Kidney epithelial cell (primary cell): ENCODE results near the gene MAN1C1. TPM values are rescaled to one million over a fixed set of nuclear protein-coding genes. Genes with fewer than 3 reads are reported as not detected.

Experiments
- DNase-seq: peaks from one replicate; pipeline ENCODE4 v3.0.0-alpha.2; 2010; ENCODE audit warnings: low read depth
- H3K27me3 ChIP-seq: 2 replicates; pipeline ENCODE4 v1.6.0; 2011; ENCODE audit warnings: low read length; ENCODE audit not compliant: control insufficient read depth, insufficient read depth
- H3K36me3 ChIP-seq: 2 replicates; pipeline ENCODE4 v1.5.1; 2011; ENCODE audit warnings: low read length; ENCODE audit not compliant: control insufficient read depth, insufficient read depth
- H3K4me3 ChIP-seq: 2 replicates; pipeline ENCODE4 v1.5.1; 2011; ENCODE audit warnings: low read depth, mild to moderate bottlenecking, control low read depth, low read length
- total RNA-seq: library from RNA; depleted of rRNA; stranded (reverse); fragments of >200 nt; gene quantifications from 2 replicates; pipeline ENCODE4 v1.2.3, GENCODE V29; 2015
- TF ChIP-seq, protein P1 (sequence below): IDR thresholded peaks from 2 replicates; pipeline ENCODE4 v1.5.1; 2011; ENCODE audit warnings: mild to moderate bottlenecking, moderate library complexity, low read length, control low read depth, inconsistent platforms; ENCODE audit not compliant: insufficient read depth, poor library complexity, severe bottlenecking

MAN1C1 gene
- total RNA-seq, 1 donor from 2014 or later: 1.4 TPM

DNA sequence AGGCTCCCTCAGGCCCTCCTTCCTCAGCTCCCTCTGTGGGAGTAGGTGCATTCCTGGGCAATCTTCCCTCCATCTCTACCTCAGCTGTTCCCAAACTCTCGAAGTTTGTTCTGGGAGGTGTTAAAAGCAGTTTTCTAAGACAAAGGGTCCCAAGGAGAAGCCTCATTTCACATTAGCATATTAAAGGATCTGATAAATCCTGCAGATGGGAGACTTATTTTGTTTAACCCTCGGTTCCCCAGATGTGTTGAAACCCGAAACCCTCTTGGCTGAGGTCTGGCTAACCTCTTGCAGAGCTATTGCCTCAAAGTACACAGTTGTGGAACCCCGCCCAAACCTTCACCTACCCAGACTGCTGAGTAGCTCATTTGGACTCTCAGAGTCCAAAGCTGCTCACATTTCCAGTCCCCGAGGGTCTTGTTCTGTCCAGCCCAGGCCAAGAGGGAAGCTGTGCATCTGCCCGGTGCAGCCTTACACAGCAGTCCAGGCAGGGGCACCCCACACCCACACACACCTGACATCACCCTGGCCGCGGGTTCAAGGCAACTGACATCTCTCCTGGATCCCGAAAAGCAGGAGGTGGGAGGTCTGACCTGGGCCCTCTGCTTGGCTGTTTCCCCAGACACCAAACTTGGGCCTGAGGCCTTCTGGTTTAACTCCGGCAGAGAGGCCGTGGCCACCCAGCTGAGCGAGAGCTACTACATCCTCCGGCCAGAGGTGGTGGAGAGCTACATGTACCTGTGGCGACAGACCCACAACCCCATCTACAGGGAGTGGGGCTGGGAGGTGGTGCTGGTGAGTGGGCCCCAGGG, 163.9 kb downstream of the MAN1C1 start:
- Histone ChIP-seq H3K27me3 (no peaks in the 10 kb centered on the region), H3K4me3 (no peak overlapping the region), H3K36me3 (no peaks in the 10 kb centered on the region)
- TF ChIP-seq, protein P1, sequence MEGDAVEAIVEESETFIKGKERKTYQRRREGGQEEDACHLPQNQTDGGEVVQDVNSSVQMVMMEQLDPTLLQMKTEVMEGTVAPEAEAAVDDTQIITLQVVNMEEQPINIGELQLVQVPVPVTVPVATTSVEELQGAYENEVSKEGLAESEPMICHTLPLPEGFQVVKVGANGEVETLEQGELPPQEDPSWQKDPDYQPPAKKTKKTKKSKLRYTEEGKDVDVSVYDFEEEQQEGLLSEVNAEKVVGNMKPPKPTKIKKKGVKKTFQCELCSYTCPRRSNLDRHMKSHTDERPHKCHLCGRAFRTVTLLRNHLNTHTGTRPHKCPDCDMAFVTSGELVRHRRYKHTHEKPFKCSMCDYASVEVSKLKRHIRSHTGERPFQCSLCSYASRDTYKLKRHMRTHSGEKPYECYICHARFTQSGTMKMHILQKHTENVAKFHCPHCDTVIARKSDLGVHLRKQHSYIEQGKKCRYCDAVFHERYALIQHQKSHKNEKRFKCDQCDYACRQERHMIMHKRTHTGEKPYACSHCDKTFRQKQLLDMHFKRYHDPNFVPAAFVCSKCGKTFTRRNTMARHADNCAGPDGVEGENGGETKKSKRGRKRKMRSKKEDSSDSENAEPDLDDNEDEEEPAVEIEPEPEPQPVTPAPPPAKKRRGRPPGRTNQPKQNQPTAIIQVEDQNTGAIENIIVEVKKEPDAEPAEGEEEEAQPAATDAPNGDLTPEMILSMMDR: no peak
- DNase-seq: no peak

DNA sequence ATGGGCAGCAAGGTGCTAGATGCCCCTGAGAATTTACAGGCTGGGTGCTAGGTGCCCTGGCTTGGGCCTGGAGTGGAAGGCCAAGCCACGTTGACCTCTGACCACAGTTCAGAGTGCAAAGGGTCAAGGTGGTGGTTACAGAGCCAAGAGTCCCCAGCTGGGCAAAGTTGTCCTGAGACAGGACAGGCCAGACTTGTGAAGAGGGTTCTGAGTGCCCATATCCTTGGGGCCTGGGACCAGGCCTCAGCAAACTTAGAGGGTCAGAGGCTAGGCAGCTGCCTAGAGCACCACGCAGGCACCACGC, 164.5 kb downstream of the MAN1C1 start:
- H3K27me3 ChIP-seq: no peaks in the 10 kb centered on the region
- TF ChIP-seq, protein P1: no peak
- no peak overlapping the region for H3K4me3 ChIP-seq
- no peak for DNase-seq
- H3K36me3 ChIP-seq: no peaks in the 10 kb centered on the region

DNA sequence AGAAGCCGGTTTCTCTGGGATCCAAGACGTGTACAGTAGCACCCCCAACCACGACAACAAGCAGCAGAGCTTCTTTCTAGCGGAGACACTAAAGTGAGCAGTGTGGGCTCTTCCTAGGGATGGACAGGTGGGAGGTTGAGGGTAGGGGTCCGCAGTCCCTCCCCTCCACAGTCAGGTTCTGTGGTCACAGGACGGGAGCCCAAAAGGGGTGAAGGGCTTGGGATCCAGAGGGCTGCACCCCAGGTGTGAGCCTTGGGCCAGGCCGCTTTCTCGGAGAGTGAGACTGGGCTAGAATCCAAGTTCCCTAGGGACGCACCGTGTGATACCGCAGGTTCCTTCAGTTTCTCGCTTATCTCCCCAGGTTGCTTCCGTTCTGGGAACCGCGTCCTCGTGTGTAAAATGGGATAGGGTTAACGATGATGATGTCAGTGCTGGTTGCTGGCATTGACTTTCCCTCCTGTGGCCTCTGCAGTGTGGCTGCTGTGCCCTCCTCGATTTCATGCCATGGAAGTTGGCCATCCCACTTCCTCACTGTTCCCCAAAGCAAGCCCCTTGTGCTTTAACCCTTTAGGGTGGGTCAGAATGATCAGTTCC, 166.1 kb downstream of the MAN1C1 start:
- Histone ChIP-seq H3K4me3 (no peak overlapping the region), H3K27me3 (no peaks in the 10 kb centered on the region), H3K36me3 (no peaks in the 10 kb centered on the region)
- no peak for DNase-seq
- TF ChIP-seq, protein P1: no peak

DNA sequence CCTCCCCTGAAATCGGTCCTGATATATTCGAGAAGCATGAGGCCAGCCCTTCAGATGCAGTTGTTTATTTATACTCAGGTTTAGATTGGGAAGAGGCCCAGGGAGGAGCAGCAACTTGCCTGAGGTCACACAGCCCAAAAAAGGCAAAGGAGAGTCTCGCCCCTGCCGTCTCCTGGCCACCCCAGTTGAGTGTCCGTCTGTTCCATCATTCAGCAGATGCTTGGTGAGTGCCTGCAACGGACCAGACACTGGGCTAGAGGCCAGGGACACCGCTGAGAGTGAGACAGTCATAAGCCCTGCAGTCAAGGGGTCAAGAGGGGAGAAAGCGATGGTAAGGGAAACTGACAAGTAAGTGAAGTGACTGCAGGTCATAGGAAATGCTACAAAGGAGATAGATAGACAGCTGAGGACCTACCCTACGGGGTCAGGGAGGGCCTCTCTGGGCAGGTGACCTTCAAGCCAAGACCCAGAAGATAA, 168.0 kb downstream of the MAN1C1 start:
- H3K4me3 ChIP-seq: no peak overlapping the region
- DNase-seq: no peak
- no peaks in the 10 kb centered on the region for H3K27me3 ChIP-seq
- no peaks in the 10 kb centered on the region for H3K36me3 ChIP-seq
- TF ChIP-seq, protein P1: no peak

DNA sequence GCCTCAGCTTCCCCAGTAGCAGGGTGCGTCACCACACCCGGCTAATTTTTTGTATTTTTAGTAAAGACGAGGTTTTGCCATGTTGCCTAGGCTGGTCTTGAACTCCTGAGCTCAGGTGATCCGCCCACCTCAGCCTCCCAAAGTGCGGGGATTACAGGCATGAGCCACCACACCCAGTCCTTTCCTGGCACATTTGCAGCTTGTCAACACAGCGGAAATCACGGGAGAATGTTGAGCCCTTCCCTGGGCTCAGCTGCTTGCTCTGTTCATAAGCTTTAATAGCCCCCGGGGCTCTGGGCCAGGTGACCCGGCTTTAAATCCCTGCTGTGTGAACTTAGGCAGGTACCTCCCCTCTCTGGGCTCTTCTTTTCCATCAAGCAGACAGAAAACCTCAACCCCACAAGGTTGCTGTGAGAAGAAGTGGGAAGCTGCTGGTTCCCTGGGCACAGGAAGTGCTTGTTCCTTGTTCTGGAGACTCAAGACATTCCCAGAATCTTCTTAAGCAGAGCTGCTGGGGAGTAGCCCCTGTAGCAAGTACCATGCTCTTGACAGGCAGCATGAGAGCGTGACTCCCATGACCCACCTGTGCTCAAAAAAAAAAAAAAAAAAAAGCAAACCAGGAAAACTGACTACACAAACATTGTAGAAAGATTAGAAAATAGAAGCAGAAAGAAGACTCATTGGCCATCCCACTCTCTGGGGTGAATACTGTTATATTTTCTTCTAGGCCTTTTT, 168.9 kb downstream of the MAN1C1 start:
- Histone ChIP-seq H3K27me3 (no peaks in the 10 kb centered on the region), H3K4me3 (no peak overlapping the region), H3K36me3 (no peaks in the 10 kb centered on the region)
- TF ChIP-seq, protein P1: no peak
- no peak for DNase-seq
